A549 (cell line): Measurements from ENCODE around the gene CARMIL1. TPM values are rescaled to one million over a fixed set of nuclear protein-coding genes. Genes with fewer than 3 reads are reported as not detected.

Experiments
- ATAC-seq, 2 experiments: fragments of 200-7000 bp in 1 of 2; fragments of >200 bp in 1 of 2; cut with Nextera tagmentation in 1 of 2; cut with Tn5 transposase in 1 of 2; 3 replicates each; pipeline versions ENCODE4 v1.8.0 to v1.9.1; 2018 to 2020; ENCODE audit warnings: mild to moderate bottlenecking in 1 of 2, moderate library complexity in 1 of 2
- CTCF ChIA-PET: fragments of 300-600 bp; sonication (Branson Sonifier 250); formaldehyde crosslinking; extraction: SDS; loops from one replicate; lab custom pipeline; 2021; ENCODE audit warnings: antibody characterized with exemption, inconsistent platforms; lab: Yijun Ruan, JAX
- POLR2A ChIA-PET: fragments of 350-600 bp; formaldehyde crosslinking; extraction: SDS; loops from one replicate; lab custom pipeline; 2021; ENCODE audit warnings: antibody characterized with exemption, inconsistent platforms; lab: Yijun Ruan, JAX
- DNase-seq, 2 experiments: peaks; one replicate each; pipeline versions ENCODE4 v3.0.0 to v3.0.0-alpha.2; 2011 to 2016; ENCODE audit warnings: low read depth in 1 of 2, low spot score in 1 of 2
- FAIRE-seq: peaks from 2 replicates; lab custom pipeline; 2011; peaks lifted over from hg19 to GRCh38; lab: Jason Lieb, UNC
- H3K27ac ChIP-seq, 2 experiments: fragments of >200 bp; sonication (Bioruptor Twin); formaldehyde crosslinking; 3 replicates each; pipeline ENCODE4 v1.5.1; 2016 to 2017
- H3K4me1 ChIP-seq: fragments of >200 bp; sonication (Bioruptor Twin); formaldehyde crosslinking; 3 replicates; pipeline ENCODE4 v1.6.1; 2016
- H3K4me2 ChIP-seq: fragments of >200 bp; sonication (Bioruptor Twin); formaldehyde crosslinking; 3 replicates; pipeline ENCODE4 v1.6.1; 2016
- H3K4me3 ChIP-seq: fragments of >200 bp; sonication (Bioruptor Twin); formaldehyde crosslinking; 3 replicates; pipeline ENCODE4 v1.5.1; 2016
- H3K9me3 ChIP-seq: fragments of >200 bp; sonication (Bioruptor Twin); formaldehyde crosslinking; 3 replicates; pipeline ENCODE4 v1.6.1; 2016
- BCL3 ChIP-seq: fragments of >200 bp; sonication (Bioruptor Twin); formaldehyde crosslinking; IDR thresholded peaks from 3 replicates; pipeline ENCODE4 v1.6.1; 2016
- BHLHE40 ChIP-seq: IDR thresholded peaks from 2 replicates; pipeline ENCODE4 v1.6.1; 2012; ENCODE audit warnings: low read depth, low read length, inconsistent platforms
- CEBPB ChIP-seq, 2 experiments: fragments of >200 bp in 1 of 2; sonication (Bioruptor Twin) in 1 of 2; formaldehyde crosslinking in 1 of 2; IDR thresholded peaks; 2 replicates each; pipeline ENCODE4 v1.6.1; 2012 to 2016
- CHD2 ChIP-seq: fragments of 150-350 bp; IDR thresholded peaks from 2 replicates; pipeline ENCODE4 v1.6.1; 2014; ENCODE audit warnings: low read length; ENCODE audit not compliant: partially characterized antibody
- CHD4 ChIP-seq: fragments of 200-600 bp; sonication (generic); IDR thresholded peaks from 2 replicates; pipeline ENCODE4 v1.6.1; 2016; ENCODE audit warnings: antibody characterized with exemption, mild to moderate bottlenecking, borderline replicate concordance
- EHF ChIP-seq: fragments of 250-450 bp; sonication (Bioruptor Pico); IDR thresholded peaks from 2 replicates; pipeline ENCODE4 v1.5.0; 2020; ENCODE audit warnings: mild to moderate bottlenecking
- ELK1 ChIP-seq: fragments of 150-350 bp; IDR thresholded peaks from 2 replicates; pipeline ENCODE4 v1.6.1; 2014; ENCODE audit warnings: low read depth, mild to moderate bottlenecking, low read length
- EP300 ChIP-seq, 2 experiments: fragments of >200 bp; sonication (Bioruptor Twin); formaldehyde crosslinking; IDR thresholded peaks; 2 replicates in 1 of 2; 3 replicates in 1 of 2; pipeline ENCODE4 v1.6.1; 2016 to 2017
- FOSL2 ChIP-seq, 2 experiments: fragments of 450-650 bp in 1 of 2; fragments of >200 bp in 1 of 2; sonication (Bioruptor Twin) in 1 of 2; formaldehyde crosslinking; IDR thresholded peaks; 2 replicates each; pipeline versions ENCODE4 v1.5.0 to v1.6.1; 2016 to 2020; ENCODE audit warnings: mild to moderate bottlenecking in 1 of 2, moderate library complexity in 1 of 2
- GATA3 ChIP-seq: IDR thresholded peaks from 2 replicates; pipeline ENCODE4 v1.6.1; 2012; ENCODE audit warnings: borderline replicate concordance
- HDAC2 ChIP-seq: fragments of 200-600 bp; sonication (generic); IDR thresholded peaks from 2 replicates; pipeline ENCODE4 v1.6.1; 2016
- HEYL ChIP-seq: fragments of 250-450 bp; sonication (Bioruptor Pico); IDR thresholded peaks from 2 replicates; pipeline ENCODE4 v1.8.0; 2021; ENCODE audit warnings: mild to moderate bottlenecking, moderate library complexity
- HMGXB4 ChIP-seq: fragments of 250-450 bp; sonication (Bioruptor Pico); IDR thresholded peaks from 2 replicates; pipeline ENCODE4 v1.5.0; 2021; ENCODE audit warnings: mild to moderate bottlenecking, moderate library complexity, borderline replicate concordance
- HOXA7 ChIP-seq: fragments of 250-450 bp; sonication (Bioruptor Pico); IDR thresholded peaks from 2 replicates; pipeline ENCODE4 v1.5.0; 2020; ENCODE audit warnings: mild to moderate bottlenecking, moderate library complexity
- HOXB13 ChIP-seq: fragments of 250-450 bp; sonication (Bioruptor Pico); IDR thresholded peaks from 2 replicates; pipeline ENCODE4 v1.5.0; 2020; ENCODE audit warnings: low read depth, mild to moderate bottlenecking, moderate library complexity
- HOXB5 ChIP-seq: fragments of 250-450 bp; sonication (Bioruptor Pico); IDR thresholded peaks from 2 replicates; pipeline ENCODE4 v1.5.0; 2020; ENCODE audit warnings: mild to moderate bottlenecking, moderate library complexity
- JUN ChIP-seq, 2 experiments: fragments of >200 bp; sonication (Bioruptor Twin); formaldehyde crosslinking; IDR thresholded peaks; 2 replicates in 1 of 2; 3 replicates in 1 of 2; pipeline ENCODE4 v1.6.1; 2016 to 2017
- JUNB ChIP-seq: fragments of >200 bp; sonication (Bioruptor Twin); formaldehyde crosslinking; IDR thresholded peaks from 2 replicates; pipeline ENCODE4 v1.6.1; 2016
- KDM5A ChIP-seq: fragments of 200-600 bp; sonication (generic); IDR thresholded peaks from 2 replicates; pipeline ENCODE4 v1.6.1; 2016; ENCODE audit warnings: antibody characterized with exemption, mild to moderate bottlenecking
- MAZ ChIP-seq: fragments of 150-350 bp; IDR thresholded peaks from 2 replicates; pipeline ENCODE4 v1.6.1; 2014; ENCODE audit warnings: antibody characterized with exemption, low read depth, low read length, borderline replicate concordance
- NFE2L2 ChIP-seq: fragments of 150-350 bp; conservative IDR thresholded peaks from 2 replicates; pipeline ENCODE4 v1.6.1; 2014; ENCODE audit warnings: low read length
- NPAS2 ChIP-seq: fragments of 250-450 bp; sonication (Bioruptor Pico); IDR thresholded peaks from 2 replicates; pipeline ENCODE4 v1.8.0; 2022; ENCODE audit warnings: mild to moderate bottlenecking, moderate library complexity, borderline replicate concordance
- POLR2AphosphoS2 ChIP-seq: conservative IDR thresholded peaks from 2 replicates; pipeline ENCODE4 v1.6.1; 2012; ENCODE audit warnings: low read length, improper control_type of control experiment, inconsistent platforms
- RCOR1 ChIP-seq: fragments of 150-350 bp; IDR thresholded peaks from 2 replicates; pipeline ENCODE4 v1.6.1; 2014; ENCODE audit warnings: antibody characterized with exemption, low read length, low read depth
- SREBF2 ChIP-seq: fragments of 450-650 bp; IDR thresholded peaks from 2 replicates; pipeline ENCODE4 v1.6.1; 2014; ENCODE audit warnings: mild to moderate bottlenecking, moderate library complexity
- ZFP36 ChIP-seq: fragments of 450-650 bp; IDR thresholded peaks from 2 replicates; pipeline ENCODE4 v1.6.1; 2014; ENCODE audit warnings: borderline replicate concordance; ENCODE audit not compliant: partially characterized antibody
- ZSCAN20 ChIP-seq: fragments of 250-450 bp; sonication (Bioruptor Pico); IDR thresholded peaks from 2 replicates; pipeline ENCODE4 v1.8.0; 2022; ENCODE audit warnings: mild to moderate bottlenecking, moderate library complexity
- WGBS: methylation state at CpG from one replicate; pipeline ENCODE4 v1.1.6; 2017; ENCODE audit errors: missing lambda C conversion rate; 5-methylcytosine and 5-hydroxymethylcytosine counted together
- polyA plus RNA-seq, 4 experiments: library from polyadenylated mRNA; depleted of rRNA in 3 of 4; stranded (reverse); fragments of >200 nt; fragmentation: RNase III in 1 of 4; extraction: RNeasy Plus Mini Kit Qiagen cat#74134 plus additional on column Dnase treatment in 1 of 4; gene quantifications; 2 replicates in 3 of 4; 3 replicates in 1 of 4; pipeline ENCODE4 v1.2.3, GENCODE V29; 2011 to 2017
- TF ChIP-seq, protein P1 (sequence below): IDR thresholded peaks from 2 replicates; pipeline ENCODE4 v1.6.1; 2012
- TF ChIP-seq, protein P2 (sequence below): fragments of 250-450 bp; sonication (Bioruptor Pico); IDR thresholded peaks from 2 replicates; pipeline ENCODE4 v1.5.0; 2020; ENCODE audit warnings: low read depth, mild to moderate bottlenecking, moderate library complexity

The CARMIL1 gene
- polyA plus RNA-seq, 2 of the 4 experiments (the other 2 are of a cell fraction): 11.5 to 11.8 TPM

DNA sequence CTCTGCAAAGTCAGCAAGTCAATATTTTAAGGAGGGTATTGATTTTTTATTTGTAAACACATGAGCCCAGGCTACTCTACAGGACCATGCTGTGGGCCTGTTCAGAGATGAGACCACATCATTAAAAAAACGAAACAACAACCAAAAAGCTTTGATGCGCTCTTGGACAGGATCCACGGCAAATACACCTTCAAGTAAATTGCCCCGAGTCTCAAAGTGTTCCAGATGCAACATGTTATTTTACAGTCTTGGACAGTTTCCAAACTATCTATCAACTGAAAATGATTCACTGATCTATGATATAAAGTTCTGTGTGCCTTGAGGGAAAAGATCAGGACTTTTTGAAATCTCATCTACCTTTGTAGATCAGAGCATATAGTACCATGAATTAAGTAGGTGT, 25.8 kb upstream of the CARMIL1 start:
- ChIA-PET CTCF (interaction anchor here (1.4 to 1.9 kb wide), 3 partner anchors 12 to 303 kb away, joined by 3 to 6 read pairs (median 6); no protein-coding TSS in a partner anchor), POLR2A (no interaction called here)
- ATAC-seq: no peak
- no peak for FAIRE-seq
- Histone ChIP-seq H3K4me3 (no peak overlapping the region), H3K4me1 (no peaks in the 10 kb centered on the region), H3K4me2 (no peak overlapping the region), H3K27ac (no peak overlapping the region)
- 40% methylated on average over 4 of the region's 4 CpGs for WGBS
- no peak for DNase-seq
- no peak for TF ChIP-seq HOXA7 (CRISPR knock-in tag)
- no peak for TF ChIP-seq MAZ
- TF ChIP-seq EP300 (IDR thresholded peaks at IDR 0.05): no peak
- no peak for TF ChIP-seq GATA3
- TF ChIP-seq, protein P1, sequence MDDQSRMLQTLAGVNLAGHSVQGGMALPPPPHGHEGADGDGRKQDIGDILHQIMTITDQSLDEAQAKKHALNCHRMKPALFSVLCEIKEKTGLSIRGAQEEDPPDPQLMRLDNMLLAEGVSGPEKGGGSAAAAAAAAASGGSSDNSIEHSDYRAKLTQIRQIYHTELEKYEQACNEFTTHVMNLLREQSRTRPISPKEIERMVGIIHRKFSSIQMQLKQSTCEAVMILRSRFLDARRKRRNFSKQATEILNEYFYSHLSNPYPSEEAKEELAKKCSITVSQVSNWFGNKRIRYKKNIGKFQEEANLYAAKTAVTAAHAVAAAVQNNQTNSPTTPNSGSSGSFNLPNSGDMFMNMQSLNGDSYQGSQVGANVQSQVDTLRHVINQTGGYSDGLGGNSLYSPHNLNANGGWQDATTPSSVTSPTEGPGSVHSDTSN: no peak
- no peak for TF ChIP-seq HMGXB4 (CRISPR knock-in tag)
- no peak for TF ChIP-seq CEBPB (IDR thresholded peaks at IDR 0.05)
- no peak for TF ChIP-seq BCL3
- TF ChIP-seq HDAC2: no peak
- TF ChIP-seq CHD4: no peak
- TF ChIP-seq KDM5A: no peak
- TF ChIP-seq, all 56 proteins: peak for 0
- no peaks in the 10 kb centered on the region for H3K9me3 ChIP-seq

DNA sequence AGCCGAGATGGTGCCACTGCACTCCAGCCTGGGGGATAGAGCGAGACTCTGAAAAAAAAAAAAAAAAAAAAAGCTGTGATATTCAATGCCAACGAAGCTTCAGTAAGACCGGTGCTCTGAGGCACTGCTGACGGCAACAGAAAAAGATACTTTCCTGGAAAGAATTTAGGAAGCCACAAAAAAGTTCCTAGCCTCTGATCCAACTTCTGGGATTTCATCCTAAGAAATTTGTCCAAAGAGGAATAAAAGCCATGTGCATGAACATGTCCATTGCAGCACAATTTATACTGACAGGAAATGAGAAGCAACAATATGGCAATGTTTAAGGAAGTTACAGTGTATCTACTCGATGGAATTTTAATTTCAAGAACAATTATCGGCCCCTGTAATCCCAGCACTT, 24.5 kb upstream of the CARMIL1 start:
- CTCF ChIA-PET: interaction anchor here (0.8 to 1.9 kb wide), 3 partner anchors 20 to 302 kb away, joined by 3 to 6 read pairs (median 4); no protein-coding TSS in a partner anchor
- TF ChIP-seq CHD2 (no peak), POLR2AphosphoS2 (no peak), JUNB (no peak), JUN (IDR thresholded peaks at IDR 0.05) (no peak), SREBF2 (no peak), EHF (CRISPR knock-in tag) (no peak), NFE2L2 (no peak), HOXB5 (CRISPR knock-in tag) (no peak), BCL3 (no peak), ZSCAN20 (CRISPR knock-in tag) (no peak), ELK1 (no peak), ZFP36 (no peak), HOXB13 (no peak), RCOR1 (no peak), FOSL2 (IDR thresholded peaks at IDR 0.05) (no peak), FOSL2 (CRISPR knock-in tag; IDR thresholded peaks at IDR 0.05) (no peak), HEYL (CRISPR knock-in tag) (no peak), BHLHE40 (no peak), NPAS2 (no peak)
- TF ChIP-seq, protein P2, sequence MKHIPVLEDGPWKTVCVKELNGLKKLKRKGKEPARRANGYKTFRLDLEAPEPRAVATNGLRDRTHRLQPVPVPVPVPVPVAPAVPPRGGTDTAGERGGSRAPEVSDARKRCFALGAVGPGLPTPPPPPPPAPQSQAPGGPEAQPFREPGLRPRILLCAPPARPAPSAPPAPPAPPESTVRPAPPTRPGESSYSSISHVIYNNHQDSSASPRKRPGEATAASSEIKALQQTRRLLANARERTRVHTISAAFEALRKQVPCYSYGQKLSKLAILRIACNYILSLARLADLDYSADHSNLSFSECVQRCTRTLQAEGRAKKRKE (CRISPR knock-in tag): no peak
- TF ChIP-seq, protein P1: no peak
- POLR2A ChIA-PET: no interaction called here

More for the DNA sequence above, 24.5 kb upstream of the CARMIL1 start:
- no peak overlapping the region for H3K27ac ChIP-seq
- H3K9me3 ChIP-seq: no peaks in the 10 kb centered on the region
- no peaks in the 10 kb centered on the region for H3K4me1 ChIP-seq
- H3K4me3 ChIP-seq: no peak overlapping the region
- FAIRE-seq (no peak), DNase-seq (no peak), ATAC-seq (no peak)
- 82% methylated on average over 5 of the region's 7 CpGs for WGBS
- no peak overlapping the region for H3K4me2 ChIP-seq
